Measurements from ENCODE around the gene FBN1. TPM values are rescaled to one million over a fixed set of nuclear protein-coding genes. Genes with fewer than 3 reads are reported as not detected.
A peak's percentile ranks its signal among the peaks of the same experiment; 100 is the strongest.

Gene FBN1
- total RNA-seq, 1 donor from 2014 or later = 12.6 TPM

DNA sequence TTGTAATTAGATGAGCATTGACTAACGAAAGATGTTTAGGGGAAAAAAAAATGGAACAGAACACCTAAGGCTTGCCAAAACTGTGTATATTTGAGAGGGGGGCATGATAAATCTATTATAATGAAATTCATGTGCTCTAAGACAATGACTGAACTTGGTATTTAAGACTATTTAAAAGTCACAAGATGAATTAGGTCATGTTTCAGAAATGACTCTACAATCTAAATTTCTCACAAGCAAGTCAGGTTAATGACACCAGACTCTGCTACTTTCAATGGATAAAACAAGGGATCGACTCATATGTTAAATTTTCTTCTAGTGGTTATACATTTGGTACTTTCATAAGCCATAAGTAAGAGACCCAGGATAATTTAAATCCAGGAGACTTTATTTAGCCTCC is 235.9 kb downstream of the FBN1 start:
- DNase-seq = no peak
- no peaks in the 10 kb centered on the region for H3K36me3 Mint-ChIP-seq (ENCODE audit: unreplicated experiment)
- H3K27ac Mint-ChIP-seq (ENCODE audit: unreplicated experiment) = no peak overlapping the region
- H3K27me3 Mint-ChIP-seq (ENCODE audit: unreplicated experiment) = peaks cover 2% of the 10 kb centered on the region
- H3K4me1 Mint-ChIP-seq (ENCODE audit: low read depth, unreplicated experiment) = peaks cover 4% of the 10 kb centered on the region
- no peaks in the 10 kb centered on the region for H3K9me3 Mint-ChIP-seq (ENCODE audit: unreplicated experiment)
- H3K4me3 Mint-ChIP-seq (ENCODE audit: unreplicated experiment) = no peak overlapping the region
- TF ChIP-seq CTCF (IDR thresholded peaks at IDR 0.05; ENCODE audit: partially characterized antibody, unreplicated experiment) = no peak

DNA sequence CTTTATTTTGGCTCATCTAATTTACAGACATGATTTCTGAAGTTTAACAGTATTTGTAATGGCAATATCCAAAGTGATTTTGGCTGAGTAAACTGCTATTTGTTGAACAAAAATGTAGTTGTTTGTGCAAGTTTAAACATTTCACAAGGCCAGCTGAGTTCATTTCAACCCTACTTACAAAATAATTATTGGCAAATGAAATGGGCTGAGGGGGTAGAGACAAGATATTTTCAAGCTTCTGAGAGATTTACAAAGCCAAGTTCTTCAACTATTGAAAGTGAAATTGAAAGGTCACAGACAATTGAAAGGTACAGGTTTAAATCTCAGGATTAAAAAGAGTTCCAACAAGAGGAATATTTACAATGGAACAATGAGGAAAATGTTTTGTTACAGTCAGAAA is 237.2 kb downstream of the FBN1 start:
- H3K4me3 Mint-ChIP-seq (ENCODE audit: unreplicated experiment) = no peak overlapping the region
- peaks cover 2% of the 10 kb centered on the region for H3K27me3 Mint-ChIP-seq (ENCODE audit: unreplicated experiment)
- no peaks in the 10 kb centered on the region for H3K9me3 Mint-ChIP-seq (ENCODE audit: unreplicated experiment)
- no peak for TF ChIP-seq CTCF (IDR thresholded peaks at IDR 0.05; ENCODE audit: partially characterized antibody, unreplicated experiment)
- no peak overlapping the region for H3K27ac Mint-ChIP-seq (ENCODE audit: unreplicated experiment)
- no peaks in the 10 kb centered on the region for H3K36me3 Mint-ChIP-seq (ENCODE audit: unreplicated experiment)
- DNase-seq = no peak
- peaks cover 4% of the 10 kb centered on the region for H3K4me1 Mint-ChIP-seq (ENCODE audit: low read depth, unreplicated experiment)

- Mint-ChIP-seq H3K27ac (ENCODE audit: unreplicated experiment) (no peak overlapping the region), H3K9me3 (ENCODE audit: unreplicated experiment) (no peaks in the 10 kb centered on the region), H3K4me1 (ENCODE audit: low read depth, unreplicated experiment) (peaks cover 4% of the 10 kb centered on the region), H3K27me3 (ENCODE audit: unreplicated experiment) (peaks cover 2% of the 10 kb centered on the region), H3K36me3 (ENCODE audit: unreplicated experiment) (no peaks in the 10 kb centered on the region), H3K4me3 (ENCODE audit: unreplicated experiment) (no peak overlapping the region)
- DNase-seq = no peak
- TF ChIP-seq CTCF (IDR thresholded peaks at IDR 0.05; ENCODE audit: partially characterized antibody, unreplicated experiment) = no peak
Observed at GRCh38 chr15:48407646-48408045, 237.9 kb downstream of the FBN1 start.

- peak; percentile 10 for TF ChIP-seq CTCF (IDR thresholded peaks at IDR 0.05; ENCODE audit: partially characterized antibody, unreplicated experiment)
- Mint-ChIP-seq H3K4me3 (ENCODE audit: unreplicated experiment) (no peak overlapping the region), H3K27ac (ENCODE audit: unreplicated experiment) (no peak overlapping the region), H3K36me3 (ENCODE audit: unreplicated experiment) (no peaks in the 10 kb centered on the region), H3K27me3 (ENCODE audit: unreplicated experiment) (no peaks in the 10 kb centered on the region), H3K4me1 (ENCODE audit: low read depth, unreplicated experiment) (no peaks in the 10 kb centered on the region), H3K9me3 (ENCODE audit: unreplicated experiment) (no peaks in the 10 kb centered on the region)
- DNase-seq = no peak
Observed at GRCh38 chr15:48406911-48407310, 238.6 kb downstream of the FBN1 start.

DNA sequence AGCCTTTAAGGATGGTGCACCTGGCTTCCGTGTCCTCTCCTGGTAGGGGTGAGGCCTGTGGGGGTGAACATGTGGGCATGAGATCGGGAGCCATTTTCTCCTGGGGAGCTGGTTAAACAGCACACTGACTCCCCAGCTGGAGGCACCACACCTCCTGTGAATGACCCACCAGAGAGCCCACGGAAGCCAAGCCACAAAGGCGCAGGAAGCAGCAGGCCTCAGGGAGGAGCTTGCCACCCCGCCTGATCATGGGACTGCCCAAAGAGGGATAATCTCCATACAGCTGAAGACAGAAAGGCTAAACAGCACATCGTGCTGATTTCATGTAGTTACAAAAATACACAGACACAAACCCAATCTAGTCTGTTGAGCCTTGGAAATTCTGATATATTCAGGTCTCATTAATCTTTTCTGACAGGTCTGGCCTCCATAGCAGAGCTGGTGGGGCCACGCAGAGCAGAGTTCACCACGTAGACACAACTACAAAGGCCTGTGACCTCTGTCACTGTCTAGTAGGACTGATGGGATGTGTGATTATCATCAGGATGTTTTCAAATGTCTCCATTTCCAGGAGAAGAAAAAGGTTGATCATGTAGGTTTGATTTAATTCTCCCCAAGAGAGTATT is 239.1 kb downstream of the FBN1 start:
- H3K4me1 Mint-ChIP-seq (ENCODE audit: low read depth, unreplicated experiment) = no peaks in the 10 kb centered on the region
- no peak for TF ChIP-seq CTCF (IDR thresholded peaks at IDR 0.05; ENCODE audit: partially characterized antibody, unreplicated experiment)
- no peaks in the 10 kb centered on the region for H3K27me3 Mint-ChIP-seq (ENCODE audit: unreplicated experiment)

More for the DNA sequence above, 239.1 kb downstream of the FBN1 start:
- no peaks in the 10 kb centered on the region for H3K9me3 Mint-ChIP-seq (ENCODE audit: unreplicated experiment)
- no peak overlapping the region for H3K4me3 Mint-ChIP-seq (ENCODE audit: unreplicated experiment)
- DNase-seq = no peak
- no peak overlapping the region for H3K27ac Mint-ChIP-seq (ENCODE audit: unreplicated experiment)
- no peaks in the 10 kb centered on the region for H3K36me3 Mint-ChIP-seq (ENCODE audit: unreplicated experiment)
